ENCODE measurements around the gene USP25.

DNA sequence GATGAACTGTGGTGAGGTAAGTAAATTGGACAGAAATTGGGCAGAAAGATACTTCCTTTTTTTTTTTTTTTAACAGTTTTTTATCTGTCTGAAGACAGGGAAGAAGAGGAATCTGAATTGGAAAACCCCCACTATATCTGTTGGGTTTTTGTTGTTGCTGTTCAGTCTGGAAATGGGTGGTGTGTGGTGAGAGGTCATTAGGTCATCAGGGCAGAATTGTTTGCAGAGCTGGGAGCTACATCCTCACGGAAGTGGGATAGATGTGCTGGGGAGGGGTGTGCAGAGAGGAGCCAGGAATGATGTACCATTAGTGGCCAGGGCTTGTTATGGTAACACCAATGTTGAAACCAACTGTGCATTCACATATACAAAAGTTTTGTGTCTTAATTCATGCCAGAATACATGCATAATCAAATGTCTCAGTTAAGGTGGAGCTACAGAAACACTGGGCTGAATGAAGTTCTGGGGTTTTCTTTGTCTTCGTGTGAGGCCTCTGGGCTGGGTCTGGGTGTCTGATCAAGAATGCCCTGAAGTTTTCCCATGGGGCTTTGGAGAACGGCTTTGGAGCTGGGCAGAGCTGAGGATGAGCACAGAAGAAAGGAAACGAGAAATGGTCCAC is 12.4 kb downstream of the USP25 start:
- TF ChIP-seq, protein P1, sequence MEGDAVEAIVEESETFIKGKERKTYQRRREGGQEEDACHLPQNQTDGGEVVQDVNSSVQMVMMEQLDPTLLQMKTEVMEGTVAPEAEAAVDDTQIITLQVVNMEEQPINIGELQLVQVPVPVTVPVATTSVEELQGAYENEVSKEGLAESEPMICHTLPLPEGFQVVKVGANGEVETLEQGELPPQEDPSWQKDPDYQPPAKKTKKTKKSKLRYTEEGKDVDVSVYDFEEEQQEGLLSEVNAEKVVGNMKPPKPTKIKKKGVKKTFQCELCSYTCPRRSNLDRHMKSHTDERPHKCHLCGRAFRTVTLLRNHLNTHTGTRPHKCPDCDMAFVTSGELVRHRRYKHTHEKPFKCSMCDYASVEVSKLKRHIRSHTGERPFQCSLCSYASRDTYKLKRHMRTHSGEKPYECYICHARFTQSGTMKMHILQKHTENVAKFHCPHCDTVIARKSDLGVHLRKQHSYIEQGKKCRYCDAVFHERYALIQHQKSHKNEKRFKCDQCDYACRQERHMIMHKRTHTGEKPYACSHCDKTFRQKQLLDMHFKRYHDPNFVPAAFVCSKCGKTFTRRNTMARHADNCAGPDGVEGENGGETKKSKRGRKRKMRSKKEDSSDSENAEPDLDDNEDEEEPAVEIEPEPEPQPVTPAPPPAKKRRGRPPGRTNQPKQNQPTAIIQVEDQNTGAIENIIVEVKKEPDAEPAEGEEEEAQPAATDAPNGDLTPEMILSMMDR (IDR thresholded peaks at IDR 0.05; ENCODE audit: low read depth, low read length) = no peak
- no peak for TF ChIP-seq EZH2phosphoT487 (IDR thresholded peaks at IDR 0.05; ENCODE audit: low read depth)

Data from OCI-LY3 (cell line).